Gastrocnemius medialis (tissue), 4 donors: ENCODE data around the gene SUB1.

Experiments
- POLR2A ChIP-seq, 2 donors: fragments of 450-650 bp; IDR thresholded peaks; one replicate each; pipeline ENCODE4 v1.6.1; 2017; ENCODE audit warnings: antibody characterized with exemption in 2 of 2, mild to moderate bottlenecking in 2 of 2, moderate library complexity in 2 of 2
- TF ChIP-seq, protein P1 (sequence below), 5 experiments: fragments of 450-650 bp in 3 of 5; fragments of 200-600 bp in 2 of 5; sonication (generic) in 2 of 5; IDR thresholded peaks in 4 of 5; conservative IDR thresholded peaks in 1 of 5; 1 replicate in 4 of 5; 2 replicates in 1 of 5; pipeline ENCODE4 v1.5.1; 2016 to 2019; ENCODE audit warnings: antibody characterized with exemption in 5 of 5, mild to moderate bottlenecking in 3 of 5, moderate library complexity in 3 of 5

DNA sequence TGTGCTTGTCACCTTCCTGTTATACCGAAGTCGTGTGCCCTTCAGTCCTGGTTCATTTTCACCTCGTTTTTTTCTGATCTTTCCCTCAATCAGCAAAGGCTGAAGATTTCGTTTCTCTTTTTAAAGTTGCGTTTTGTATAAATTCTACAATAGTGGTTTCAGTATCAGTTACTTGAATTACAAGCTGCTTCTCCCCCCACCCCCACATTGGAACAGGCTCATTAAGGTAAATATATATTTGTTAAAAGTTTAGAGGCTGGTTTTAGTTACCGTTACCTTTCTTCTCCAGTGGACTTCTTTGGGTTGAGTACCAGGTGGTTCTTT, 881 bp downstream of the SUB1 start:
- TF ChIP-seq, protein P1, sequence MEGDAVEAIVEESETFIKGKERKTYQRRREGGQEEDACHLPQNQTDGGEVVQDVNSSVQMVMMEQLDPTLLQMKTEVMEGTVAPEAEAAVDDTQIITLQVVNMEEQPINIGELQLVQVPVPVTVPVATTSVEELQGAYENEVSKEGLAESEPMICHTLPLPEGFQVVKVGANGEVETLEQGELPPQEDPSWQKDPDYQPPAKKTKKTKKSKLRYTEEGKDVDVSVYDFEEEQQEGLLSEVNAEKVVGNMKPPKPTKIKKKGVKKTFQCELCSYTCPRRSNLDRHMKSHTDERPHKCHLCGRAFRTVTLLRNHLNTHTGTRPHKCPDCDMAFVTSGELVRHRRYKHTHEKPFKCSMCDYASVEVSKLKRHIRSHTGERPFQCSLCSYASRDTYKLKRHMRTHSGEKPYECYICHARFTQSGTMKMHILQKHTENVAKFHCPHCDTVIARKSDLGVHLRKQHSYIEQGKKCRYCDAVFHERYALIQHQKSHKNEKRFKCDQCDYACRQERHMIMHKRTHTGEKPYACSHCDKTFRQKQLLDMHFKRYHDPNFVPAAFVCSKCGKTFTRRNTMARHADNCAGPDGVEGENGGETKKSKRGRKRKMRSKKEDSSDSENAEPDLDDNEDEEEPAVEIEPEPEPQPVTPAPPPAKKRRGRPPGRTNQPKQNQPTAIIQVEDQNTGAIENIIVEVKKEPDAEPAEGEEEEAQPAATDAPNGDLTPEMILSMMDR (IDR thresholded peaks at IDR 0.05 in 4 of 5, conservative IDR thresholded peaks at IDR 0.05 in 1 of 5), result no peak
- TF ChIP-seq POLR2A (IDR thresholded peaks at IDR 0.05), result no peak
